HG03039 (cell line): ENCODE results near the gene IL36B.

Experiments used
- ATAC-seq: cut with Tn5 transposase; IDR thresholded peaks from one replicate; pipeline ENCODE4 v1.9.1; 2021; ENCODE audit warnings: mild to moderate bottlenecking, moderate library complexity; ENCODE audit not compliant: unreplicated experiment

Gene IL36B

GRCh38 chr2:113057117-113057516 lies 4.5 kb upstream of the IL36B start:
- ATAC-seq = no peak

- ATAC-seq = no peak
Observed at GRCh38 chr2:113056521-113056920, 3.9 kb upstream of the IL36B start.

DNA sequence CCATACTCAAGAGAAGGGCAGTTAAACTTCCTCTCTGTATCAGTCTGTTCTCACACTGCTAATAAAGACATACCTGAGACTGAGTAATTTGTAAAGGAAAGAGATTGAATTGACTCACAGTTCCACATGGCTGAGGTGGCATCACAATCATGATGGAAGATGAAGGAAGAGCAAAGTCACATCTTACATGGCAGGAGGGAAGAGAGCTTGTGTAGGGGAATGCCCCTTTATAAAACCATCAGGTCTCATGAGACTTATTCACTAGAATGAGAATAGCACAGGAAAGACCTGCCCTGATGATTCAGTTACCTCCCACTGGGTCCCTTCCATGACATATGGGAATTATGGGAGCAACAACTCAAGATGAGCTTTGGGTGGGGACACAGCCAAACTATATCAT lies 1.4 kb upstream of the IL36B start:
- ATAC-seq = no peak

DNA sequence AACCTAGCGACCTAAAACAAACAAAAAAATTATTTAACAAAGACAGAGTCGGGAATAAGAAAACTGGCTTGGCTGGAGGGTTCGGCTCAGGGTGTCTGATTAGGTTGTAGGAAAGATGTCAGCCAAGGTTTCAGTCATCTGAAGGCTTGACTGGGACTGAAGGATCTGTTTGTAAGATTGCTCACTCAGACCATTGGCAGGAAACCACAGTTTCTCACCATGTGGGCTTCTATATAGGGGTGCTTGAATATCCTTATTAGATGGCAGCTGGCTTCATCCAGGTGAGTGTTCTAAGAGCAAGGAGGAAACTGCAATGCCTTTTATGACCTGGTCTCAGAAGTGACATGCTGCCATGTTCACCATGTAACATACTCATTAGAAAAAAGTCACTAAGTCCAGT lies 999 bp upstream of the IL36B start:
- no peak for ATAC-seq

GRCh38 chr2:113050921-113051895 lies 1.5 kb downstream of the IL36B start:
- ATAC-seq = no peak

GRCh38 chr2:113046465-113046864 lies 6.2 kb downstream of the IL36B start:
- no peak for ATAC-seq

DNA sequence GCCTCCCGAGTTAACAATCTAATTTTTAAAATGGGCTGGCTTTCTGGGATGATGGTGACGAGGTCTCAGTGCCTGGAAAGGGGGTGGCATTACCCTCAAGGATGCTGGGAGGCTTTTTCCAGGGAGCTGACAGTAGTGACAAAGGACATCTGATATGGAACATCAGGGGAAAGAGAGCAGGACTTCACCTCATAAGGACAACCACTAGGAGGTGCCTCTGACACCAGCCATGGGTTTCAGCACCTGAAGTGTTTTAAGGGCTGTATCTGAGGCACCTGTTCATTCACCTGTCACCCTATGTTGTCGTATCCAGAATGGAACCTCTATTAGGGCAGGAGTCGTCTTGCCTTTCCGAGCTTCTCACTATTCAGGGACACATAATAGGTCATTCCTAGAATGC lies 10.8 kb downstream of the IL36B start:
- no peak for ATAC-seq

- no peak for ATAC-seq
Observed at GRCh38 chr2:113039719-113040118, 12.9 kb downstream of the IL36B start.

- no peak for ATAC-seq
Observed at GRCh38 chr2:113039158-113039557, 13.5 kb downstream of the IL36B start.

DNA sequence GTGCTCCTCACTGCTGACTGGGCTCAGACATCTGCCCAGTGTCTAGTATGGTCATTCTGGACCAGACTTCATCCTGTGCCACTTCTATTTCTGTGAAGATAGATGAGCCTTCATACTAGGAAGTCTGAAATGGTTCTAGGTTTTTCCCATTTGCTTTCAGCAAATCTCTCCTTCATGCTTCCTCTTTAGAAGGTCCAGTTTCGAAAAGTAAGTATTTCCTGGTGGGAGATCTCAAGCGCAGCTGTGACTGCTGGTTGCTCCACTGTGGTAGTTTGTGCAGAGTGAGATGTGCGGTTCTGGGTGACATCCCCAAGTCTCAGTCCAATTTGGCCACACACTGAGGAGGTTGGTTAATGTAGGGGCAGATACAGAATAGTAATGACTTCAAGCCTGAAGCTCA lies 14.4 kb downstream of the IL36B start:
- ATAC-seq = no peak

GRCh38 chr2:113036763-113037162 lies 15.9 kb downstream of the IL36B start:
- no peak for ATAC-seq

DNA sequence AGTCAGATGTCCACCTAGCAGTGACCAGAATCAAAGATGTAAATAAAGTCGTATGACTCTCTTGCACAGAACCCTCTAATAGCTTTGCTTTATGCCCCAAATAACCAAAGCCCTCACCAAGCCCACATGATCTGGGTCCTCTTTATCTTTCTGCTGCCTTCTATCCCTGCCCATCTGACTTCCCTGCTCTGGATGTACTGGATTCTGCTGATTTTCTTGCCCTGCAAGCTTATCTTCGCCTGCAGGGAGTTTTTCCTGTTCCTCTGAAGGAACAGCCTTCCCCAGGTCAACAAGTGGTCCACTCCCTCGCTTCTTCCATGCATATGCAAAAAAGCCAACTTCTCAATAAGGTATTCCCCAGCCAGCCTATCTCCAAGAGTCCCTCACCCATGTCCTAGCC lies 18.7 kb downstream of the IL36B start:
- ATAC-seq = no peak

- ATAC-seq = no peak
Observed at GRCh38 chr2:113032737-113033136, 19.9 kb downstream of the IL36B start.

DNA sequence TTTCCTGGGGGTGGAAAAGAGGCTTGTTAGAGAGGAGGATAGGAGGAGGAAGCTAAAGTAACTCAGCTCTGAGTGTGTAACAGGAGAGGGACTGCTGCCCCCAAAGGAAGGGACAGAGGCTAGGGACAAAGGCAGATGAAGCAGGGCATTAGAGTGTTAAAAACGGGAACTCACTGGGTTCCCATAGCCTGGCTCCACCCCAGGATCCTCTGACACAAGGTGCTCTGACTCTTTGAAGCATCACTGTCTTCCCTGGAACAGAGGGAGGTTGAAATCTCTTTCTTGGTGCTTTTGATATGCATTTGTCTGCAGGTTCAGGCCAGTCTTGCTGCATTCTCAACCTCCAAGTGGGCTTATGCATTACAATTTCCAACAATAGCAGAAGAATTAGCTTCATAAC lies 24.6 kb downstream of the IL36B start:
- ATAC-seq = no peak

DNA sequence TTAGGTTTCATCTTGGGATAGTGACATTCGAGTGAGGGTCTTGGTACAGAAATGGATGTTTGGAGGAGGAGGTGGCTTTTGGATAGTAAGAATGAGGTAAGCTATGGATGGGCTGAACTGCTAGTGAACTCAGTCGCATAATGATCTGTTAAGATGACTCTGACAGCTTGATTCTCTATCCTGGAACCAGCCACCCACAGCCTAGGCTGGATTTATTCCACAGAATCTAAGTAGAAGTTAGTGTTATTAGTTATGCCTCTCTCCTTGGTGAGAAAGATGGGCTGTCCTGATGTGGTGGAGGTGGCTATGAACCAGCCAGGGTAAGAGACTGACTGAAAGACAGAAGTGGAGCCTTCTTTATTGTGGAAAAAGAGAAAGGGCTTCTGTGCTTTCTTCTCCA lies 25.0 kb downstream of the IL36B start:
- no peak for ATAC-seq

GRCh38 chr2:113025737-113026136 lies 26.9 kb downstream of the IL36B start:
- ATAC-seq = no peak

DNA sequence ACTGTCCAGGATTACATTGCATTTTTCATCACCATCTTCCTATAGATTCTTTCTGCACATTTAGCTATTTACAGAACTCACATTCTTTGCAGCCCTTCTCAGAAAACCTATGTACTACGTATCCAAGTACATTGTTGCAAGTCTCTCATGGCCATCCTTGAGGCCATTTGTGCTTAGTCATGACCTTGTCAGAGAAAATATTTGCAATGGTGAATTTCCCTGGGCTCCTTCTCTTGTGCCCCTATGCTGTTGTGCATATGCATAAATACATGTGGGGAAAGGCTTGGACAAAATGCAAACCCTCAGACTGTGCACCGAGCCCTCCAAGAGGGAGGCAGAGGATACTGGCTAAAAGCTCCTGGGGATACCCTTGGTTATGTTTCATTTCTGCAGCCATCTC lies 27.9 kb downstream of the IL36B start:
- ATAC-seq = no peak

GRCh38 chr2:113021312-113021711 lies 31.4 kb downstream of the IL36B start:
- no peak for ATAC-seq

DNA sequence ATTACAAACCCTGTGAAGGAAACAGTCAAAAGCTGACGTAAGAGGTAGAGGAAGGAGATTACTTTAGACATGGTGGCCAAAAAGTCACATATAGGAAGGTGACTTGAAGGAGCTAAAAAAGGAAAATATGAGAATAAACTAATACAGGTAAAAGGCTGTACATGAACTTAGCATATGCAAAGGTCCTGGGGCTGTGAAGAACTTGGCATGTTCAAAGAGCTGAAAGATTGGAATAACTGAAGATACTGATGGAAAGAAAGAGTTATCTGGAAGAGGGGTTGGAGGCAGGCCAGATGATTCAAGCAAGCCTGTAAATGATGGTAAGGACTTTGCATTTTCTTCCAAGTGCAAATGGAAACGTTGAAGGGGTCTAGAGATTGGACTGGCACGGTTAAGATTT lies 34.2 kb downstream of the IL36B start:
- no peak for ATAC-seq

GRCh38 chr2:113015655-113016054 lies 37.0 kb downstream of the IL36B start:
- no peak for ATAC-seq

DNA sequence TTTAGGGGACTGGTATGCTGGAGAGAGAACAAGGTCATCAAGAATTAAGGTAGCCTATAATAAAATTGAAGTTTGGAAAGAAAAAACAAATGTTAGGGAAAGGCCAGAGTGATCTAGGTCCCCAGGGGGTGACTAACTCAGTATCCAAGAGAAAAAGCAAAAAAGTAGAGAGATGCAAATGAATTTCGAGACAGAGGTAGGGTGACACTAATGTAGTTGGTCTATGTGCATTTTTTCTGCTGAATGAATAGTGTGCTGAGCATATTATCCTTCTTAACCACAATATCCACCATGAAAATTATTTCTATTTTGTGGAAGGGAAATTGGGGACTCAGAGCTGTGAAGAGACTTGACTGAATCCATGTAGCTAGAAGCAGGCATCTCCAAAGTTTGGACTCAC lies 37.6 kb downstream of the IL36B start:
- no peak for ATAC-seq

DNA sequence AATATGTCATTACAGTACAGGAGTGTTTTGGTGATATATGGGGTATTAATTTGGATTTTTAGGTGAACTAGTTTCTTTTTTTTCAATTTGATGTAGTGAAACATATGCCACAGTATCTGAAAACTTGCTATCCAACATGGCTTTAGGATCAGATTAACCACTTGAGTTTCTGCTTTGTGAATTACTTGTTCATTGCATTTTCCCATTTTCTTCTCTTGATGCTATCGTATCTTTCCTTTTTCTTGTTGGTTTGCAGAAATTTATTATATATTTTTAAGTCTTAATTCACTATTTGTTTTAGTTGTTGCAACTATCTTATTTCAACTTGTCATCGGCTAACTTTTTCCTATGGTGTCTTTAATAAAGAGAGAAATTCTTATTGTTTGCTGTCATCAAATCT lies 38.6 kb downstream of the IL36B start:
- no peak for ATAC-seq

DNA sequence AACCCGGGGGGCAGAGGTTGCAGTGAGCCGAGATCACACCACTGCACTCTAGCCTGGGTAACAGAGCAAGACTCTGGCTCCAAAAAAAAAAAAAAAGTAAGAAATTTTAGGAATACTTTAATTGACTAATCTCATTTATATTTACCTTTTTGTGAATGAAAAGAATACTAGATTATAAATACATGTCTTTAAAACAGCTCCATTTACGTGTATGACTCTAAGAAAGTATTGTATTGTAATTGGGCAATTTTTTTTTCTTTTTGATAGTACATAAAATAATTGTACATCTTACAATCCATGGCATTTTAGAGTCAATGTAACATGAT lies 39.4 kb downstream of the IL36B start:
- ATAC-seq = no peak
